ENCODE data around the gene CRIP3. TPM values are rescaled to one million over a fixed set of nuclear protein-coding genes. Genes with fewer than 3 reads are reported as not detected.

The CRIP3 gene
- total and polyA plus RNA-seq, 2 of the 8 experiments (the other 6 are each of a cell fraction or from before 2014, with no cell fraction given), result 34.0 to 46.3 TPM

DNA sequence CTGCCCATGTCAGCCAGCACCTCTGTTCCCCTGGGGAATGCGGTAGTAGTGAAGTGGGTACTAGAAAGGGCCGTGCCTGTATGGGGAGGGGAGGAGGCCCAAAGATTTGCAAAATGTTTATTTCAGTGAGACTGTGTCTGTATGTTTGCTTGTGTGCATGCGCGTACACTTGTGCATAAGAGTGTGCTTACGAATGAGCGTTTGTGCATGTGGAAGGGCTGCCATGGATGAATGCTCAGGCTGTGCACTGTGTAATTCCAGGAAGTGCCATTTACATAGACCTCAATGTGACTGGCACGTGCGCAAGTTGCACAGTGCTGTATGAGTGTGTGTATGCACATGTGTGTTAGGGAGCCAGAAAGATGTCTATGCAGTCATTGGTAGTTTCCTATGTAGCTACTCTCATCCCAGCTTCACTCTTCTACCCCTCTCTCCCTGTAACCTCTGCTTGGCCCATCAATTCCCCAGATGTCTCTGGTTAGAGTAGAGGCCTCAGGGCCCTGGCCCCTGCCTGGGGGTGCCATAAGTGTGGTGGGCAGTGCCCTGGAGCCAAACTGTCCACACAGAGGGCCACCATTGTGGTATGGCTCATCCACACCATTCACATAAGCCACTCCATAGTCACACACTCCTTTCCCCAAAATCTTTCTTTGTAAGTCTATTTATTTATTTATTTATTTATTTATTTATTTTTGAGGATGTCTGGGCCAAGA is 37.4 kb downstream of the CRIP3 start (continued):
- TF ChIP-seq CHD7 (IDR thresholded peaks at IDR 0.05; ENCODE audit: insufficient replicate concordance, low read length), result no peak
- no peak for TF ChIP-seq RFX5 (IDR thresholded peaks at IDR 0.05; ENCODE audit: borderline replicate concordance, low read depth, low read length)
- TF ChIP-seq GABPA (IDR thresholded peaks at IDR 0.05; ENCODE audit: borderline replicate concordance, insufficient read depth, low read length), result no peak
- TF ChIP-seq MAFK (IDR thresholded peaks at IDR 0.05; ENCODE audit: low read depth, low read length), result no peak
- no peak for TF ChIP-seq EGR1 (IDR thresholded peaks at IDR 0.05; ENCODE audit: borderline replicate concordance, low read depth, low read length)
- no peak for TF ChIP-seq KDM4A (IDR thresholded peaks at IDR 0.05; ENCODE audit: low read depth, low read length, severe bottlenecking)
- no peak for TF ChIP-seq NRF1 (IDR thresholded peaks at IDR 0.05; ENCODE audit: low read depth, low read length)
